HepG2 (cell line): ENCODE measurements around the gene TYMS. TPM values are rescaled to one million over a fixed set of nuclear protein-coding genes. Genes with fewer than 3 reads are reported as not detected.

Source experiments
- ATAC-seq: fragments of 200-7000 bp; cut with Tn5 transposase; 3 replicates; pipeline ENCODE4 v1.9.1; 2020; ENCODE audit warnings: mild to moderate bottlenecking, moderate library complexity
- BruUV-seq: library from RNA; stranded (reverse); fragments of 400-500 nt; replicated peaks from 2 replicates; lab custom pipeline; 2021; lab: Mats Ljungman, UMichigan
- CTCF ChIA-PET: fragments of 300-600 bp; formaldehyde crosslinking; extraction: SDS; loops from one replicate; lab custom pipeline; 2021; ENCODE audit warnings: low total read pairs, inconsistent platforms, low intra/inter-chr PET ratio; lab: Yijun Ruan, JAX
- POLR2A ChIA-PET: fragments of 350-600 bp; sonication (Branson Sonifier 250); formaldehyde crosslinking; loops from one replicate; lab custom pipeline; 2020; ENCODE audit warnings: antibody characterized with exemption, inconsistent platforms; lab: Yijun Ruan, JAX
- DNase-seq: peaks from one replicate; pipeline ENCODE4 v3.0.0-alpha.2; 2015; ENCODE audit warnings: low spot score
- FAIRE-seq: peaks from 3 replicates; lab custom pipeline; 2011; peaks lifted over from hg19 to GRCh38; lab: Jason Lieb, UNC
- H2AFZ ChIP-seq: one replicate; pipeline ENCODE4 v1.6.1; 2011; ENCODE audit warnings: low read length, inconsistent platforms
- H3K27ac ChIP-seq: fragments of 300-600 bp; 3 replicates; pipeline ENCODE4 v1.8.0; 2011; ENCODE audit warnings: mixed run types, mild to moderate bottlenecking, mixed read lengths, low read length, inconsistent platforms; ENCODE audit not compliant: insufficient read depth; ENCODE audit errors: extremely low read length
- H3K27me3 ChIP-seq, 2 experiments: fragments of 200-600 bp in 1 of 2; 2 replicates in 1 of 2; 3 replicates in 1 of 2; pipeline versions ENCODE4 v1.6.0 to v1.8.0; 2011; ENCODE audit warnings: low read length in 2 of 2, mild to moderate bottlenecking in 2 of 2, moderate library complexity in 2 of 2, inconsistent platforms in 1 of 2; ENCODE audit not compliant: insufficient read depth in 2 of 2, control insufficient read depth in 1 of 2
- H3K36me3 ChIP-seq, 2 experiments: fragments of 200-600 bp in 1 of 2; replicated peaks in 1 of 2; 2 replicates in 1 of 2; 3 replicates in 1 of 2; pipeline versions ENCODE4 v1.5.1 to v1.8.0; 2011; ENCODE audit warnings: low read length in 2 of 2, inconsistent platforms in 1 of 2; ENCODE audit not compliant: insufficient read depth in 2 of 2, control insufficient read depth in 1 of 2
- H3K4me1 ChIP-seq: 2 replicates; pipeline ENCODE4 v1.5.1; 2012; ENCODE audit warnings: low read length, inconsistent platforms; ENCODE audit not compliant: insufficient read depth
- H3K4me2 ChIP-seq: 2 replicates; pipeline ENCODE4 v1.6.0; 2011; ENCODE audit warnings: low read depth, low read length, inconsistent platforms
- H3K4me3 ChIP-seq, 3 experiments: fragments of 200-600 bp in 1 of 3; sonication (generic), shearing (Covaris generic) in 1 of 3; replicated peaks in 1 of 3; 2 replicates each; pipeline ENCODE4 v1.5.1; 2011 to 2016; ENCODE audit warnings: low read length in 3 of 3, inconsistent platforms in 2 of 3, low read depth in 2 of 3, mild to moderate bottlenecking in 2 of 3, control low read depth in 1 of 3, mixed read lengths in 1 of 3; ENCODE audit not compliant: insufficient read depth in 1 of 3
- H3K79me2 ChIP-seq: one replicate; pipeline ENCODE4 v1.6.1; 2011; ENCODE audit warnings: low read length, inconsistent platforms; ENCODE audit not compliant: insufficient read depth
- H3K9ac ChIP-seq: 2 replicates; pipeline ENCODE4 v1.6.0; 2011; ENCODE audit warnings: mild to moderate bottlenecking, low read depth, low read length, inconsistent platforms; ENCODE audit not compliant: insufficient read depth
- H3K9me3 ChIP-seq: 2 replicates; pipeline ENCODE4 v1.5.1; 2012; ENCODE audit warnings: mild to moderate bottlenecking, low read length
- H4K20me1 ChIP-seq: 2 replicates; pipeline ENCODE4 v1.6.0; 2011; ENCODE audit warnings: inconsistent platforms, mild to moderate bottlenecking, low read length, moderate library complexity; ENCODE audit not compliant: insufficient read depth
- AKAP8 ChIP-seq: sonication (generic); formaldehyde crosslinking; IDR thresholded peaks from 2 replicates; pipeline ENCODE4 v1.5.1; 2020; ENCODE audit warnings: mild to moderate bottlenecking, missing genetic modification reagents
- CENPT ChIP-seq: sonication (generic); formaldehyde crosslinking; IDR thresholded peaks from 2 replicates; pipeline ENCODE4 v1.8.0; 2022; ENCODE audit warnings: low read depth, mild to moderate bottlenecking, moderate library complexity, missing genetic modification reagents
- DMTF1 ChIP-seq: sonication (generic); formaldehyde crosslinking; IDR thresholded peaks from 2 replicates; pipeline ENCODE4 v1.4.0; 2020; ENCODE audit warnings: mild to moderate bottlenecking, missing genetic modification reagents
- MYNN ChIP-seq: sonication (generic); formaldehyde crosslinking; IDR thresholded peaks from 2 replicates; pipeline ENCODE4 v1.4.0; 2020; ENCODE audit warnings: mild to moderate bottlenecking, low read depth, missing genetic modification reagents
- POLR2AphosphoS5 ChIP-seq: IDR thresholded peaks from 2 replicates; pipeline ENCODE4 v1.6.1; 2012; ENCODE audit warnings: low read depth, low read length
- RXRB ChIP-seq: IDR thresholded peaks from 2 replicates; pipeline ENCODE4 v1.6.1; 2016; ENCODE audit warnings: borderline replicate concordance, missing genetic modification reagents, missing compliant biosample characterization
- SSRP1 ChIP-seq: IDR thresholded peaks from 2 replicates; pipeline ENCODE4 v1.6.1; 2016; ENCODE audit warnings: control low read depth
- TCF12 ChIP-seq, 2 experiments: fragments of 450-650 bp in 1 of 2; sonication (generic) in 1 of 2; formaldehyde crosslinking in 1 of 2; IDR thresholded peaks; 2 replicates each; pipeline versions ENCODE4 v1.6.1 to v1.8.0; 2017 to 2022; ENCODE audit warnings: antibody characterized with exemption in 1 of 2, mild to moderate bottlenecking in 1 of 2, missing genetic modification reagents in 1 of 2, moderate library complexity in 1 of 2
- U2AF2 ChIP-seq: fragments of 200-400 bp; formaldehyde crosslinking; IDR thresholded peaks from 2 replicates; pipeline ENCODE4 v1.6.1; 2017; ENCODE audit warnings: low read depth, mild to moderate bottlenecking, low read length
- ZBTB25 ChIP-seq: IDR thresholded peaks from 2 replicates; pipeline ENCODE4 v1.6.1; 2018; ENCODE audit warnings: missing genetic modification reagents
- ZFP36L1 ChIP-seq: sonication (generic); formaldehyde crosslinking; IDR thresholded peaks from 2 replicates; pipeline ENCODE4 v1.8.0; 2022; ENCODE audit warnings: mild to moderate bottlenecking, missing genetic modification reagents, moderate library complexity
- ZFX ChIP-seq: sonication (generic); formaldehyde crosslinking; IDR thresholded peaks from 2 replicates; pipeline ENCODE4 v1.4.0; 2020; ENCODE audit warnings: mild to moderate bottlenecking, low read depth, missing genetic modification reagents, moderate library complexity
- ZNF563 ChIP-seq: sonication (generic); formaldehyde crosslinking; IDR thresholded peaks from 2 replicates; pipeline ENCODE4 v1.8.0; 2022; ENCODE audit warnings: mild to moderate bottlenecking, moderate library complexity, missing genetic modification reagents
- ZNF773 ChIP-seq: sonication (generic); formaldehyde crosslinking; IDR thresholded peaks from 2 replicates; pipeline ENCODE4 v1.4.0; 2020; ENCODE audit warnings: missing genetic modification reagents, borderline replicate concordance
- ZNF780A ChIP-seq: sonication (generic); formaldehyde crosslinking; IDR thresholded peaks from 2 replicates; pipeline ENCODE4 v1.8.0; 2022; ENCODE audit warnings: mild to moderate bottlenecking, missing genetic modification reagents, moderate library complexity
- WGBS: methylation state at CpG from one replicate; pipeline ENCODE4 v1.1.6; 2017; ENCODE audit warnings: low lambda C conversion rate; 5-methylcytosine and 5-hydroxymethylcytosine counted together
- in situ Hi-C: cut with HindIII; loops from 2 replicates; pipeline ENCODE4 v1.10.0; 2017; ENCODE audit warnings: low pct_unique_long_range_greater_than_20kb; ENCODE audit not compliant: extremely low pct_ligation_motif_present
- intact Hi-C: fragments of 100-400 bp; cut with micrococcal nuclease; formaldehyde crosslinking; loops from one replicate; pipeline ENCODE4 v1.10.0; 2022; ENCODE audit not compliant: unreplicated experiment
- polyA plus RNA-seq, 8 experiments: library from polyadenylated mRNA; depleted of rRNA in 3 of 8; stranded (reverse) in 7 of 8; unstranded in 1 of 8; fragments of >200 nt; fragmentation: Illumina TruSeq in 4 of 8; extraction: Trizol in 4 of 8; gene quantifications; 2 replicates each; pipeline versions ENCODE4 v1.2.1 to v1.2.3, GENCODE V29; 2011 to 2016; ENCODE audit warnings: low read depth in 4 of 8, missing spikeins in 1 of 8, mixed read lengths in 1 of 8; ENCODE audit not compliant: insufficient read depth in 1 of 8
- total RNA-seq, 5 experiments: library from RNA; depleted of rRNA; stranded (reverse); fragments of >200 nt; fragmentation: Illumina TruSeq; extraction: Trizol; gene quantifications; 2 replicates each; pipeline ENCODE4 v1.2.3, GENCODE V29; 2016; ENCODE audit warnings: low read depth in 1 of 5
- TF ChIP-seq, protein P1 (sequence below): sonication (generic); formaldehyde crosslinking; IDR thresholded peaks from 2 replicates; pipeline ENCODE4 v1.4.0; 2020; ENCODE audit warnings: mild to moderate bottlenecking, low read depth, missing genetic modification reagents
- TF ChIP-seq, protein P2 (sequence below): sonication (generic); formaldehyde crosslinking; IDR thresholded peaks from 2 replicates; pipeline ENCODE4 v1.4.0; 2020; ENCODE audit warnings: missing genetic modification reagents

The TYMS gene
- total and polyA plus RNA-seq, 2 of the 13 experiments (the other 11 are each of a cell fraction or from before 2014, with no cell fraction given): 80.1 to 106 TPM

- DNase-seq (no peak), FAIRE-seq (no peak), ATAC-seq (no peak)
- intact Hi-C loops: no loop called here
- POLR2A ChIA-PET: no interaction called here
- H3K79me2 ChIP-seq: no peaks in the 10 kb centered on the region
- H4K20me1 ChIP-seq: peaks cover 3% of the 10 kb centered on the region; the same call in 1 of the 2 replicates
- H3K27ac ChIP-seq: no peak overlapping the region
- no peaks in the 10 kb centered on the region for H3K9me3 ChIP-seq
- no peaks in the 10 kb centered on the region for H3K4me1 ChIP-seq
- no peaks in the 10 kb centered on the region for H3K27me3 ChIP-seq
- 93% methylated on average over 7 of the region's 7 CpGs for WGBS
- peaks cover 29 to 88% of the 10 kb centered on the region in 2 experiments for H3K36me3 ChIP-seq
- no peak overlapping the region for H3K4me3 ChIP-seq
- in situ Hi-C loops: no loop called here
- BruUV-seq: no TSS peak
- no peak overlapping the region for H2AFZ ChIP-seq
- H3K9ac ChIP-seq: no peak overlapping the region
- CTCF ChIA-PET: no interaction called here
- no peak overlapping the region for H3K4me2 ChIP-seq
- TF ChIP-seq MYNN (CRISPR knock-in tag): no peak
- no peak for TF ChIP-seq AKAP8 (CRISPR knock-in tag)
- no peak for TF ChIP-seq DMTF1
- TF ChIP-seq ZFP36L1: no peak
- no peak for TF ChIP-seq TCF12 (IDR thresholded peaks at IDR 0.05)
- TF ChIP-seq TCF12 (CRISPR knock-in tag; IDR thresholded peaks at IDR 0.05): no peak
- TF ChIP-seq RXRB (CRISPR knock-in tag): no peak
- TF ChIP-seq CENPT: no peak
- no peak for TF ChIP-seq ZBTB25 (CRISPR knock-in tag)
- TF ChIP-seq ZNF563 (CRISPR knock-in tag): no peak
- TF ChIP-seq, protein P1, sequence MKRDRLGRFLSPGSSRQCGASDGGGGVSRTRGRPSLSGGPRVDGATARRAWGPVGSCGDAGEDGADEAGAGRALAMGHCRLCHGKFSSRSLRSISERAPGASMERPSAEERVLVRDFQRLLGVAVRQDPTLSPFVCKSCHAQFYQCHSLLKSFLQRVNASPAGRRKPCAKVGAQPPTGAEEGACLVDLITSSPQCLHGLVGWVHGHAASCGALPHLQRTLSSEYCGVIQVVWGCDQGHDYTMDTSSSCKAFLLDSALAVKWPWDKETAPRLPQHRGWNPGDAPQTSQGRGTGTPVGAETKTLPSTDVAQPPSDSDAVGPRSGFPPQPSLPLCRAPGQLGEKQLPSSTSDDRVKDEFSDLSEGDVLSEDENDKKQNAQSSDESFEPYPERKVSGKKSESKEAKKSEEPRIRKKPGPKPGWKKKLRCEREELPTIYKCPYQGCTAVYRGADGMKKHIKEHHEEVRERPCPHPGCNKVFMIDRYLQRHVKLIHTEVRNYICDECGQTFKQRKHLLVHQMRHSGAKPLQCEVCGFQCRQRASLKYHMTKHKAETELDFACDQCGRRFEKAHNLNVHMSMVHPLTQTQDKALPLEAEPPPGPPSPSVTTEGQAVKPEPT: no peak
- no peak for TF ChIP-seq ZNF773 (CRISPR knock-in tag)
- TF ChIP-seq ZNF780A (CRISPR knock-in tag): no peak
- 0 out of 2 replicates have a peak, but pooled peaks have one; percentile 41 for TF ChIP-seq POLR2AphosphoS5
- TF ChIP-seq ZFX (CRISPR knock-in tag): no peak
- no peak for TF ChIP-seq U2AF2
- TF ChIP-seq, protein P2, sequence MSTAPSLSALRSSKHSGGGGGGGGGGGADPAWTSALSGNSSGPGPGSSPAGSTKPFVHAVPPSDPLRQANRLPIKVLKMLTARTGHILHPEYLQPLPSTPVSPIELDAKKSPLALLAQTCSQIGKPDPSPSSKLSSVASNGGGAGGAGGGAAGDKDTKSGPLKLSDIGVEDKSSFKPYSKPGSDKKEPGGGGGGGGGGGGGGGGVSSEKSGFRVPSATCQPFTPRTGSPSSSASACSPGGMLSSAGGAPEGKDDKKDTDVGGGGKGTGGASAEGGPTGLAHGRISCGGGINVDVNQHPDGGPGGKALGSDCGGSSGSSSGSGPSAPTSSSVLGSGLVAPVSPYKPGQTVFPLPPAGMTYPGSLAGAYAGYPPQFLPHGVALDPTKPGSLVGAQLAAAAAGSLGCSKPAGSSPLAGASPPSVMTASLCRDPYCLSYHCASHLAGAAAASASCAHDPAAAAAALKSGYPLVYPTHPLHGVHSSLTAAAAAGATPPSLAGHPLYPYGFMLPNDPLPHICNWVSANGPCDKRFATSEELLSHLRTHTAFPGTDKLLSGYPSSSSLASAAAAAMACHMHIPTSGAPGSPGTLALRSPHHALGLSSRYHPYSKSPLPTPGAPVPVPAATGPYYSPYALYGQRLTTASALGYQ (CRISPR knock-in tag): no peak
- TF ChIP-seq SSRP1 (CRISPR knock-in tag): 0 out of 2 replicates have a peak, but pooled peaks have one; percentile 39
Measured at GRCh38 chr18:675307-675706, 17.9 kb downstream of the TYMS start.
